H1 (cell line): ENCODE data around the gene YAP1. TPM values are rescaled to one million over a fixed set of nuclear protein-coding genes. Genes with fewer than 3 reads are reported as not detected.

Source experiments
- CBX5 ChIP-seq: fragments of 300-800, 300-1000 bp; sonication (generic); IDR thresholded peaks from 2 replicates; pipeline ENCODE4 v1.7.1; 2016; ENCODE audit warnings: antibody characterized with exemption, low read length, low read depth
- CHD7 ChIP-seq: fragments of 300-600 bp; sonication (generic); IDR thresholded peaks from 2 replicates; pipeline ENCODE4 v1.7.1; 2012; ENCODE audit warnings: low read length, moderate library complexity, mild to moderate bottlenecking, inconsistent platforms; ENCODE audit not compliant: insufficient replicate concordance
- POU5F1 ChIP-seq: IDR thresholded peaks from 2 replicates; pipeline ENCODE4 v1.6.1; 2011; ENCODE audit warnings: low read depth, mild to moderate bottlenecking, low read length, moderate library complexity
- SIX5 ChIP-seq: IDR thresholded peaks from 2 replicates; pipeline ENCODE4 v1.6.1; 2011; ENCODE audit warnings: mild to moderate bottlenecking, low read depth, low read length
- TAF7 ChIP-seq: optimal IDR thresholded peaks from 2 replicates; pipeline ENCODE3; 2011; ENCODE audit warnings: low read depth, mild to moderate bottlenecking, inconsistent platforms, low read length, moderate library complexity, borderline replicate concordance
- polyA plus RNA-seq, 7 experiments: library from polyadenylated mRNA; depleted of rRNA in 3 of 7; stranded (reverse) in 5 of 7; unstranded in 2 of 7; fragments of >200 nt in 5 of 7; fragments of 200-250 nt in 2 of 7; gene quantifications; 1 replicate in 5 of 7; 2 replicates in 1 of 7; 4 replicates in 1 of 7; pipeline versions ENCODE4 v1.2.1 to v1.2.3, GENCODE V29; 2011 to 2013; ENCODE audit warnings: missing spikeins in 2 of 7, mixed read lengths in 2 of 7
- total RNA-seq: library from RNA; stranded (reverse); fragmentation: NEBNext Ultra II Directional; extraction: Animal tissue kit (Norgen Biotek cat#: 25700); gene quantifications from 2 replicates; pipeline ENCODE4 v1.2.1, GENCODE V29; 2021
- TF ChIP-seq, protein P1 (sequence below), 3 experiments: IDR thresholded peaks; 1 replicate in 2 of 3; 2 replicates in 1 of 3; pipeline versions ENCODE4 v1.5.1 to v1.6.1; 2011; ENCODE audit warnings: low read length in 3 of 3, mild to moderate bottlenecking in 3 of 3, inconsistent platforms in 2 of 3, low read depth in 1 of 3, moderate library complexity in 1 of 3; ENCODE audit not compliant: insufficient read depth in 1 of 3; ENCODE audit errors: control extremely low read depth in 1 of 3

Gene YAP1
- total and polyA plus RNA-seq, 2 of the 8 experiments (the other 6 are each of a cell fraction or from before 2014, with no cell fraction given), result 62.0 to 108 TPM

- TF ChIP-seq CHD7 (no peak), TAF7 (no peak), CBX5 (no peak), POU5F1 (no peak), SIX5 (no peak)
- TF ChIP-seq, protein P1, sequence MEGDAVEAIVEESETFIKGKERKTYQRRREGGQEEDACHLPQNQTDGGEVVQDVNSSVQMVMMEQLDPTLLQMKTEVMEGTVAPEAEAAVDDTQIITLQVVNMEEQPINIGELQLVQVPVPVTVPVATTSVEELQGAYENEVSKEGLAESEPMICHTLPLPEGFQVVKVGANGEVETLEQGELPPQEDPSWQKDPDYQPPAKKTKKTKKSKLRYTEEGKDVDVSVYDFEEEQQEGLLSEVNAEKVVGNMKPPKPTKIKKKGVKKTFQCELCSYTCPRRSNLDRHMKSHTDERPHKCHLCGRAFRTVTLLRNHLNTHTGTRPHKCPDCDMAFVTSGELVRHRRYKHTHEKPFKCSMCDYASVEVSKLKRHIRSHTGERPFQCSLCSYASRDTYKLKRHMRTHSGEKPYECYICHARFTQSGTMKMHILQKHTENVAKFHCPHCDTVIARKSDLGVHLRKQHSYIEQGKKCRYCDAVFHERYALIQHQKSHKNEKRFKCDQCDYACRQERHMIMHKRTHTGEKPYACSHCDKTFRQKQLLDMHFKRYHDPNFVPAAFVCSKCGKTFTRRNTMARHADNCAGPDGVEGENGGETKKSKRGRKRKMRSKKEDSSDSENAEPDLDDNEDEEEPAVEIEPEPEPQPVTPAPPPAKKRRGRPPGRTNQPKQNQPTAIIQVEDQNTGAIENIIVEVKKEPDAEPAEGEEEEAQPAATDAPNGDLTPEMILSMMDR (IDR thresholded peaks at IDR 0.05; ENCODE audit: control extremely low read depth in 1 of 3, insufficient read depth in 1 of 3, low read depth in 1 of 3, low read length in 3 of 3), result no peak
These were observed 56.2 kb downstream of the YAP1 start (continued) for GRCh38 chr11:102166175-102167064.
